Measurements from ENCODE around the gene MLANA.

The MLANA gene, protein sequence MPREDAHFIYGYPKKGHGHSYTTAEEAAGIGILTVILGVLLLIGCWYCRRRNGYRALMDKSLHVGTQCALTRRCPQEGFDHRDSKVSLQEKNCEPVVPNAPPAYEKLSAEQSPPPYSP

DNA sequence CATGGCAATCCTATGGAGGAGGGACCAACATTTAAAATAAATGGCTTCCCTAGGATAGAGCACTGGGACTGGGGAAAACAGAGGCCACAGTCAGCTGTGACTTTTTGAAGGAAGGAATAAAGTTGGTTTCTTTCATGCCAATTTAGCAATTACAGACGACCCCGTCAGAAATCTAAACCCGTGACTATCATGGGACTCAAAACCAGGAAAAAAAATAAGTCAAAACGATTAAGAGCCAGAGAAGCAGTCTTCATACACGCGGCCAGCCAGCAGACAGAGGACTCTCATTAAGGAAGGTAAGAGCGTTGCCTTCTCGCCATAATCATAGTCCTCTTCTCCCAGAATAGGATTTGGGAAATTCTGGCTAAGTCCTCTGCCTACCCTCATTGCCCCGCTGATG is at the start of gene MLANA:
Gene MLANA, plus strand, starts transcription at position 249 of the 400 bp plus-strand sequence. CDS start 1,586 bp downstream, outside the sequence.
- ChIA-PET POLR2A (ENCODE audit: low non-redundant PET) (no interaction called here), CTCF (no interaction called here)
- DNase-seq (ENCODE audit: low spot score) = no peak
- no peak within 1 kb of the TSS for H3K27ac ChIP-seq
- TF ChIP-seq, protein P1, sequence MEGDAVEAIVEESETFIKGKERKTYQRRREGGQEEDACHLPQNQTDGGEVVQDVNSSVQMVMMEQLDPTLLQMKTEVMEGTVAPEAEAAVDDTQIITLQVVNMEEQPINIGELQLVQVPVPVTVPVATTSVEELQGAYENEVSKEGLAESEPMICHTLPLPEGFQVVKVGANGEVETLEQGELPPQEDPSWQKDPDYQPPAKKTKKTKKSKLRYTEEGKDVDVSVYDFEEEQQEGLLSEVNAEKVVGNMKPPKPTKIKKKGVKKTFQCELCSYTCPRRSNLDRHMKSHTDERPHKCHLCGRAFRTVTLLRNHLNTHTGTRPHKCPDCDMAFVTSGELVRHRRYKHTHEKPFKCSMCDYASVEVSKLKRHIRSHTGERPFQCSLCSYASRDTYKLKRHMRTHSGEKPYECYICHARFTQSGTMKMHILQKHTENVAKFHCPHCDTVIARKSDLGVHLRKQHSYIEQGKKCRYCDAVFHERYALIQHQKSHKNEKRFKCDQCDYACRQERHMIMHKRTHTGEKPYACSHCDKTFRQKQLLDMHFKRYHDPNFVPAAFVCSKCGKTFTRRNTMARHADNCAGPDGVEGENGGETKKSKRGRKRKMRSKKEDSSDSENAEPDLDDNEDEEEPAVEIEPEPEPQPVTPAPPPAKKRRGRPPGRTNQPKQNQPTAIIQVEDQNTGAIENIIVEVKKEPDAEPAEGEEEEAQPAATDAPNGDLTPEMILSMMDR (conservative IDR thresholded peaks at IDR 0.05; ENCODE audit: low read depth) = no peak

DNA sequence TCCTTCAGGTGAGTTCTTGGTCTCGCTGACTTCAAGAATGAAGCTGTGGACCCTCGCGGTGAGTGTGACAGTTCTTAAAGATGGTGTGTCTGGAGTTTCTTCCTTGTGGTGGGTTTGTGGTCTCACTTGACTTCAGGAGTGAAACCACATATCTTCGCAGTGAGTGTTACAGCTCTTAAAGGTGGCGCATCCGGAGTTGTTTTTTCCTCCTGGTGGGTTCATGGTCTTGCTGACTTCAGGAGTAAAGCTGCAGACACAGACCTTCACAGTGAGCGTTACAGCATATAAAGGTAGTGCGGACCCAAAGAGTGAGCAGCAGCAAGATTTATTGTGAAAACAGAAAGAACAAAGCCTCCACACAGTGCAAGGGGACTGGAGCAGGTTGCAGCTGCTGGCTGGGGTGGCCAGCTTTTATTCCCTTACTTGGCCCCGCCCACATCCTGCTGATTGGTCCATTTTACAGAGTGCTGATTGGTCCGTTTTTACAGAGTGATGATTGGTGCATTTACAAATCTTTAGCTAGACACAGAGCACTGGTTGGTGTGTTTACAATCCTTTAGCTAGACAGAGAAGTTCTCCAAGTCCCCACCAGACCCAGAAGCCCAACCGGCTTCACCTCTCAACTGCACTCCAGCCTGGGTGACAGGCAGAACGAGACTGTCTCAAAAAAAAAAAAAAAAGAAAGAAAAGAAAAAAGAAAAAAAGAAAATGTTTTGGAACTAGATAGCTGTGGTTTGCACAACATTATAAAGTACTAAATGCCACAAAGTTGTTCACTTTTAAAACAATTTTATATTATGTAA is 48.7 kb upstream of the MLANA start:
- ChIA-PET CTCF (interaction anchor here (1.7 kb wide), 1 partner anchor 9 kb away, joined by 5 read pairs; the partner anchor contains the start of gene ERMP1), POLR2A (ENCODE audit: low non-redundant PET) (interaction anchor here (0.7 kb wide), 1 partner anchor 1847 kb away, joined by 4 read pairs; no protein-coding TSS in a partner anchor)
- no peak overlapping the region for H3K27ac ChIP-seq
- no peak for DNase-seq (ENCODE audit: low spot score)
- TF ChIP-seq, protein P1 (conservative IDR thresholded peaks at IDR 0.05; ENCODE audit: low read depth) = no peak

DNA sequence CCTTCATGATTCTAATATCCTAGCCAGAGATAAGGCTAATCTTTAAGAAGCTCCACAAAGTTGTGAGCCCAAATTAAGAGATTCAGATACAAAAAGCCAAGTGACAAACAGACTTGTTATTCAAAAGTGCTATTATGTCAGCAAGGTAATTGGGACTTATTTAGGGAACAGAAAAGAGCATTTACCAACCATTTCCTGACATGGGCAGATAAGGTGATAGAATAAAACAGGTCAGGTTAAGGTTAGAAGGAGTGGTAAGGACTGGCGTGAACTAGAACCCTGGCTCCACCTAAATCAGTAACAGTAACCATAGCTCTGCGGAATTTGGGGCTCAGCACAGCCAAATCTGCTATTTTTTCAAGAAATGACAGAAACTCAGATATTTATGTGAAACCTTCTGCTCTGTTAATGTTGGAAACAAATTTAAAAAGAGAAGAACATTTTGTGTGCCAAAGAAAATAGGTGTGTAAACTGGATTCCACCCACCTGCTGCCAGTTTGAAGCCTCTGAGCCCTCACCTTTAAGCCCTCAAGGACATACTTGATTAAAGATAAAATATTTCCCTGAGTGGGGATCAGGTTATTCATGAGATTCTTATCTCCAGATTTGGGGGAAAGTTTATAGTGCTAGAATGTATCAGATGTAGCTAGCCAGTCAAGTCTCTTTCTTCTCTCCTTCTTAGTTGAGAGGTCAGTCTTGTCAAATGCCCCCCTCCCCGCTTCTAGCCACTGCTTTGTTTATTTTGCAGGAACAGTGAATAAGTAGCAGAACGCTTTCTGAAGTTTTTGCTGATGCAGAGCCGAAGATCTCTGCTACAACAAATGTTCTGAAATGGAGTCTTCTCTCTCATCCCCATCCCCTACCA is 47.5 kb upstream of the MLANA start:
- H3K27ac ChIP-seq = no peak overlapping the region
- TF ChIP-seq, protein P1 (conservative IDR thresholded peaks at IDR 0.05; ENCODE audit: low read depth) = no peak
- POLR2A ChIA-PET (ENCODE audit: low non-redundant PET) = no interaction called here
- no peak for DNase-seq (ENCODE audit: low spot score)
- CTCF ChIA-PET = interaction anchor here (1.7 kb wide), 1 partner anchor 10 kb away, joined by 5 read pairs; the partner anchor contains the start of gene ERMP1

DNA sequence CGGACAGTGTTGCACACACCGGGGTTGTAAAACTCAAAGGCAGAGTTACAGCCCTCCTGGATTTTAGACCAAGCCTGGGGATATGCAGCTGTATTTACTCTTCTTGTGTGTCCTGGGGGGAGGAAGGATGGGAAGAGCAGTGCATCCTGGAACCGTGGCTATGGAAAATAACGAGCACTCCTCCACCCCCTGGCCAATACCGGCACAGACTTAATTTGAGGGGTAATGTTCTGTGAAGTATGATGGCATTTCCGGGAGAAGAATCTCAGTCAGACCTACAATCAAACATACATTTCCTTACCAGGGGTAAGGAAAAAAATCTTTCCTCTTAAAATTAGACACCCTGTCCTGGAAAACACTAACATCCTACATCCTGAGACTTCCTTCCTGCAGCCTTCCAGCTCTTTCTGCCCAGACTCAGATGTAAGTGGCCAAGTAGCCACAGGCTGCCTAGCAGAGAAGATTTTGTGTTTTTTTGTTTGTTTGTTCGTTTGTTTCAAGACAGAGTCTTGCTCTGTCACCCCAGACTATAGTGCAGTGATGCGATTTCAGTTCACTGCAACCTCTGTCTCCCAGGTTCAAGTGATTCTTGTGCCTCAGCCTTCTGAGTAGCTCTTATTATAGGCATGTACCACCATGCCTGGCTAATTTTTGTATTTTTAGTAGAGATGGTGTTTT is 46.8 kb upstream of the MLANA start:
- DNase-seq (ENCODE audit: low spot score) = no peak
- POLR2A ChIA-PET (ENCODE audit: low non-redundant PET) = no interaction called here
- TF ChIP-seq, protein P1 (conservative IDR thresholded peaks at IDR 0.05; ENCODE audit: low read depth) = no peak
- CTCF ChIA-PET = no interaction called here
- no peak overlapping the region; the same call in 1 of the 2 replicates for H3K27ac ChIP-seq

DNA sequence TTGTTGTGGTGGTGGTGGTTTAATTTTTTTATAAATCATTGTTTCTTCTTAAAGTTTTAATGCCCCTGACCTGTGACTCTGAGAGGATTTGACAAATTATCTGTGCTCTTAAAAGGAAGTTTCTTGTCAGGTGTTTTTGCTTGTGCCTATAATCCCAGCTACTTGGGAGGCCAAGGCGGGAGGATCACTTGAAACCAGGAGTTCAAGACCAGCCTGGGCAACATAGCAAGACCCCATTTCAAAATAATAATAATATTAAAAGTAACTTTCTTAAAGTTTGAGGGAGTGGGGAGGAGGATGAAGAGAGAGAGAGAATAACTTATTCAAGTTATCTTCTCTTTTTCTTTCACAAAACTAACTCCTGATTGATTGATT is 45.5 kb upstream of the MLANA start:
- ChIA-PET POLR2A (ENCODE audit: low non-redundant PET) (no interaction called here), CTCF (no interaction called here)
- TF ChIP-seq, protein P1 (conservative IDR thresholded peaks at IDR 0.05; ENCODE audit: low read depth) = no peak
- no peak overlapping the region for H3K27ac ChIP-seq
- DNase-seq (ENCODE audit: low spot score) = no peak

DNA sequence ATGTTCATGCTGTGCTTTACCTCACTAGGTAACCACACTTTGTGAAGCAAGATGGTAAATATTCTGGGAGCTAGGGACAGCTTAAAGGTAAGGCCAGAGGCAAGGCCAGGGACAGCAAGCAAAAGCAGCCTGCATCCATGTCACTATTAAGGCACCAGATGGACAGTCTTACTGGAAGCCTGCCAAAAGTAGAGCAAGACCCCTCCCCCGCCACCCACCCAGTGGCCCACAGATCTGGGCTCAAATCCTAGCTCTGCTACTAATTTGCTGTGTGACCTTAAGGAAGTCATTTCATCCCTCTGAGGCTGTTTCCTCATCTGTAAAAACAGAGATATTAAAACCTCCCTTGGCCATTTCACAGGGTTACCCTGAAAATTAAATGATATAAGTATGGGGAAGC is 44.6 kb upstream of the MLANA start:
- TF ChIP-seq, protein P1 (conservative IDR thresholded peaks at IDR 0.05; ENCODE audit: low read depth) = no peak
- DNase-seq (ENCODE audit: low spot score) = no peak
- CTCF ChIA-PET = interaction anchor here (1.4 kb wide), 1 partner anchor 14 kb away, joined by 4 read pairs; no protein-coding TSS in a partner anchor
- H3K27ac ChIP-seq = no peak overlapping the region
- POLR2A ChIA-PET (ENCODE audit: low non-redundant PET) = no interaction called here
